Spleen (tissue), 11 donors: ENCODE measurements around the gene PIK3CG. TPM values are rescaled to one million over a fixed set of nuclear protein-coding genes. Genes with fewer than 3 reads are reported as not detected.

Source experiments
- DNase-seq: peaks from one replicate; pipeline ENCODE4 v3.0.0-alpha.2; 2020
- H3K27ac ChIP-seq, 8 donors: fragments of 200-600 bp; sonication (generic) in 7 of 8; 1 replicate in 4 of 8; 2 replicates in 4 of 8; pipeline versions ENCODE4 v1.5.0 to v1.8.0; 2016 to 2021; ENCODE audit warnings: inconsistent platforms in 4 of 8, mild to moderate bottlenecking in 4 of 8, moderate library complexity in 1 of 8
- H3K27me3 ChIP-seq, 7 donors: fragments of 200-600 bp; sonication (generic) in 6 of 7; replicated peaks in 1 of 7; 1 replicate in 4 of 7; 2 replicates in 3 of 7; pipeline versions ENCODE4 v1.5.0 to v1.8.0; 2016 to 2021; ENCODE audit warnings: inconsistent platforms in 3 of 7, mild to moderate bottlenecking in 1 of 7
- H3K36me3 ChIP-seq, 6 donors: fragments of 200-600 bp; sonication (generic) in 5 of 6; 1 replicate in 4 of 6; 2 replicates in 2 of 6; pipeline versions ENCODE4 v1.5.0 to v1.8.0; 2016 to 2021; ENCODE audit warnings: inconsistent platforms in 2 of 6
- H3K4me1 ChIP-seq, 6 donors: fragments of 200-600 bp; sonication (generic) in 5 of 6; 1 replicate in 3 of 6; 2 replicates in 3 of 6; pipeline versions ENCODE4 v1.5.0 to v1.8.0; 2016 to 2021; ENCODE audit warnings: inconsistent platforms in 3 of 6
- H3K4me3 ChIP-seq, 8 donors: fragments of 200-600 bp; sonication (generic) in 7 of 8; 1 replicate in 4 of 8; 2 replicates in 4 of 8; pipeline versions ENCODE4 v1.5.0 to v1.8.0; 2016 to 2021; ENCODE audit warnings: inconsistent platforms in 4 of 8, mild to moderate bottlenecking in 4 of 8, moderate library complexity in 2 of 8
- H3K9me3 ChIP-seq, 8 donors: fragments of 200-600 bp; sonication (generic) in 7 of 8; 1 replicate in 4 of 8; 2 replicates in 4 of 8; pipeline versions ENCODE4 v1.5.0 to v1.8.0; 2016 to 2021; ENCODE audit warnings: inconsistent platforms in 4 of 8
- CTCF ChIP-seq, 11 experiments: fragments of 200-600 bp in 7 of 11; fragments of 450-650 bp in 4 of 11; sonication (generic) in 4 of 11; IDR thresholded peaks in 8 of 11; conservative IDR thresholded peaks in 3 of 11; 1 replicate in 7 of 11; 2 replicates in 4 of 11; pipeline versions ENCODE4 v1.4.0 to v1.8.0; 2016 to 2021; ENCODE audit warnings: antibody characterized with exemption in 11 of 11, inconsistent platforms in 4 of 11, mild to moderate bottlenecking in 1 of 11
- POLR2A ChIP-seq, 3 donors: fragments of 450-650 bp; IDR thresholded peaks; one replicate each; pipeline ENCODE4 v1.5.1; 2017; ENCODE audit warnings: antibody characterized with exemption in 3 of 3, mild to moderate bottlenecking in 1 of 3
- POLR2AphosphoS5 ChIP-seq, 3 donors: sonication (generic); formaldehyde crosslinking; IDR thresholded peaks; one replicate each; pipeline ENCODE4 v1.5.1; 2017; ENCODE audit warnings: antibody characterized with exemption in 3 of 3
- WGBS, 5 donors: extraction: QIAGEN DNeasy Blood & Tissue Kit in 3 of 5; methylation state at CpG; one replicate each; pipeline versions ENCODE4 v1.1.5 to v1.1.7; 2013 to 2018; 5-methylcytosine and 5-hydroxymethylcytosine counted together
- intact Hi-C: fragments of 100-400 bp; cut with DNase I; formaldehyde crosslinking; loops from one replicate; pipeline ENCODE4 v1.15.0; 2023; ENCODE audit warnings: low total_unique reads
- polyA plus RNA-seq, 3 donors: library from polyadenylated mRNA; stranded (reverse); fragments of 200-250 nt; gene quantifications; one replicate each; pipeline ENCODE4 v1.2.1, GENCODE V29; 2013
- total RNA-seq, 7 donors: library from RNA; depleted of rRNA in 3 of 7; stranded (reverse); fragments of >200 nt in 3 of 7; fragmentation: NEBNext Ultra II Directional in 4 of 7; extraction: Animal tissue kit (Norgen Biotek cat#: 25700) in 4 of 7; gene quantifications; one replicate each; pipeline versions ENCODE4 v1.1.0 to v1.2.1, GENCODE V29; 2016 to 2021
- donor health status: healthy with polysubstance abuse.
- donor health status: DM: no; HTN: no; CAD: no; lungs with moderate emphysema.
- donor health status: DM: no; HTN: no; CAD: no.
- donor health status: Bipolar disorder and iron deficiency.
- donor health status: healthy.
- donor health status: DM: no; HTN: no; CAD: no.
- donor health status: DM: yes; HTN: yes; CAD: no.

PIK3CG gene
- total and polyA plus RNA-seq, 10 donors, result 1.3 to 54.8 (median 38.0) TPM

GRCh38 chr7:106871793-106872571 lies 6.9 kb downstream of the PIK3CG start:
- Histone ChIP-seq H3K9me3 (peaks cover 0 to 6% (median 0%) of the 10 kb centered on the region in 8 donors), H3K27me3 (no peaks in the 10 kb centered on the region), H3K4me1 (peaks cover 34 to 82% (median 68%) of the 10 kb centered on the region in 6 donors), H3K27ac (peak overlapping the region in 5 of 8 donors; percentile 5 to 70 (median 50)), H3K36me3 (peaks cover 0 to 81% (median 50%) of the 10 kb centered on the region in 6 donors), H3K4me3 (peak overlapping the region in 1 of 8 donors; percentile 52)
- TF ChIP-seq POLR2A (IDR thresholded peaks at IDR 0.05) (no peak), POLR2AphosphoS5 (IDR thresholded peaks at IDR 0.05) (no peak), CTCF (IDR thresholded peaks at IDR 0.05 in 8 of 11, conservative IDR thresholded peaks at IDR 0.05 in 3 of 11) (no peak)
- intact Hi-C loops, result loop anchor here (10.0 kb wide), 1 partner anchor 283 kb away; no protein-coding TSS in a partner anchor
- no peak for DNase-seq
- 51 to 73% (median 65%) methylated on average over 6 of the region's 6 CpGs for WGBS, 5 donors

- intact Hi-C loops, result loop anchor here (10.0 kb wide), 1 partner anchor 282 kb away; no protein-coding TSS in a partner anchor
- peaks cover 0 to 4% (median 0%) of the 10 kb centered on the region in 8 donors for H3K9me3 ChIP-seq
- peak overlapping the region in 1 of 8 donors; percentile 52 for H3K4me3 ChIP-seq
- H3K27ac ChIP-seq, result peak overlapping the region in 2 of 8 donors; percentile 48 to 70
- DNase-seq, result no peak
- TF ChIP-seq POLR2AphosphoS5 (IDR thresholded peaks at IDR 0.05) (no peak), POLR2A (IDR thresholded peaks at IDR 0.05) (no peak), CTCF (IDR thresholded peaks at IDR 0.05 in 8 of 11, conservative IDR thresholded peaks at IDR 0.05 in 3 of 11) (no peak)
- H3K36me3 ChIP-seq, result peaks cover 0 to 83% (median 51%) of the 10 kb centered on the region in 6 donors
- H3K4me1 ChIP-seq, result peaks cover 34 to 82% (median 61%) of the 10 kb centered on the region in 6 donors
- H3K27me3 ChIP-seq, result no peaks in the 10 kb centered on the region
- WGBS, 5 donors, result 88 to 97% (median 90%) methylated on average over 6 of the region's 6 CpGs
Observed at GRCh38 chr7:106872763-106873162, 7.7 kb downstream of the PIK3CG start.

- Histone ChIP-seq H3K36me3 (peaks cover 0 to 83% (median 43%) of the 10 kb centered on the region in 6 donors), H3K4me3 (no peak overlapping the region), H3K9me3 (no peaks in the 10 kb centered on the region), H3K27me3 (no peaks in the 10 kb centered on the region), H3K27ac (no peak overlapping the region), H3K4me1 (peaks cover 30 to 82% (median 57%) of the 10 kb centered on the region in 6 donors)
- no peak for DNase-seq
- intact Hi-C loops, result loop anchor here (10.0 kb wide), 1 partner anchor 281 kb away; no protein-coding TSS in a partner anchor
- TF ChIP-seq POLR2A (IDR thresholded peaks at IDR 0.05) (no peak), POLR2AphosphoS5 (IDR thresholded peaks at IDR 0.05) (no peak), CTCF (IDR thresholded peaks at IDR 0.05 in 8 of 11, conservative IDR thresholded peaks at IDR 0.05 in 3 of 11) (no peak)
Observed at GRCh38 chr7:106874076-106874475, 9.0 kb downstream of the PIK3CG start.

DNA sequence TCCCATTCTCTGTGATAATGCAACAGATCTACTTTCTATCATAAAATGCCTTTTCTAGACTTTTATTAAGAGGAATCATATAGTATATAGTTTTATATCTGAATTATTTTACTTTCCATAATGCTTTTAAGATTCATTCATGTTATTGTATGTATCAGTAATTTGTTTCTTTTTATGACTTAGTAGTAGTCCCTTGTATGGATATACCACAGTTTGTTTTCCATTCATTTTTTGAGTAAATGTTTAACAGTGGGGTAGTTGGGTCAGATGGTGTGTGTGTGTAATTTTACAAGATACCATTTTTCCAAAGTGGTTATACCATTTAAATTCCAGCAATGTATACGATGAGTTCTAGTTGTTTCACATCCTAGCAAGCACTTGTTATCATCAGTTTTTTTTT lies 10.4 kb downstream of the PIK3CG start:
- Histone ChIP-seq H3K4me1 (peaks cover 18 to 67% (median 43%) of the 10 kb centered on the region in 6 donors), H3K27me3 (no peaks in the 10 kb centered on the region), H3K27ac (no peak overlapping the region), H3K36me3 (peaks cover 0 to 88% (median 52%) of the 10 kb centered on the region in 6 donors), H3K4me3 (no peak overlapping the region), H3K9me3 (no peaks in the 10 kb centered on the region)
- intact Hi-C loops, result loop anchor here (10.0 kb wide), 1 partner anchor 279 kb away; no protein-coding TSS in a partner anchor
- WGBS, 5 donors, result 90 to 100% (median 100%) methylated on average over 1 of the region's 1 CpG
- TF ChIP-seq POLR2AphosphoS5 (IDR thresholded peaks at IDR 0.05) (no peak), POLR2A (IDR thresholded peaks at IDR 0.05) (no peak), CTCF (IDR thresholded peaks at IDR 0.05 in 8 of 11, conservative IDR thresholded peaks at IDR 0.05 in 3 of 11) (no peak)
- no peak for DNase-seq
